Kasumi-1 (cell line): ENCODE data around the gene KRT3.

ENCODE experiments used
- DNase-seq, 2 experiments: peaks; one replicate each; lab custom pipeline; 2025; lab: John Stamatoyannopoulos, UW

Gene KRT3

DNA sequence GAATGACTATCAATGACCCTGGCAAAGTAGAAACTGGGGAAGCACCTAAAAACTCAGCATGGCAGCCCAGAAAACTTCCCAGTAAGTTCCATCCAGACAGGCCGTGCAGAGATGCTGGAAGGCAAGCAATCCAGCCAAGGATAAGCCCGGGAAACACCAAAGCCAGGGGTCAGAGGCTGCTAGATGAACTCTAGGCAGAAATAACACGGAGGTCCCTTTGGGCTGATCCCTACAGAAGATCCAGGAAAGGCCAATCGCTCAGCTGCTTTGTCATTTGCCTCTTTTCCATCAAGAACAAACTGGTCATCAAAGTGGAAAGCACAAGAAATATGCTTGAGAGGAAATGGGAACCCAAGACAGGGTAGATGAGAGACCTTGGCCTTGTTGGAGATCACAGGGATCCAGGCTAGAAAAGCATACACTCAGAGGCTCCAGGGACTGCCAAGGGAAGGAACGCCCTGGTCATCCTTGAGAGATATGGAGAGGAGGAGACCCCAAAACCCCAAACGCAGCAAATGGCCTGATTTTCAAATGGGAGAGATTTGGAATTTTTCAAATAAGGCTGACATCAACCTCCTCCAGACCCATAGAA is 31.7 kb upstream of the KRT3 start:
- no peak for DNase-seq

DNA sequence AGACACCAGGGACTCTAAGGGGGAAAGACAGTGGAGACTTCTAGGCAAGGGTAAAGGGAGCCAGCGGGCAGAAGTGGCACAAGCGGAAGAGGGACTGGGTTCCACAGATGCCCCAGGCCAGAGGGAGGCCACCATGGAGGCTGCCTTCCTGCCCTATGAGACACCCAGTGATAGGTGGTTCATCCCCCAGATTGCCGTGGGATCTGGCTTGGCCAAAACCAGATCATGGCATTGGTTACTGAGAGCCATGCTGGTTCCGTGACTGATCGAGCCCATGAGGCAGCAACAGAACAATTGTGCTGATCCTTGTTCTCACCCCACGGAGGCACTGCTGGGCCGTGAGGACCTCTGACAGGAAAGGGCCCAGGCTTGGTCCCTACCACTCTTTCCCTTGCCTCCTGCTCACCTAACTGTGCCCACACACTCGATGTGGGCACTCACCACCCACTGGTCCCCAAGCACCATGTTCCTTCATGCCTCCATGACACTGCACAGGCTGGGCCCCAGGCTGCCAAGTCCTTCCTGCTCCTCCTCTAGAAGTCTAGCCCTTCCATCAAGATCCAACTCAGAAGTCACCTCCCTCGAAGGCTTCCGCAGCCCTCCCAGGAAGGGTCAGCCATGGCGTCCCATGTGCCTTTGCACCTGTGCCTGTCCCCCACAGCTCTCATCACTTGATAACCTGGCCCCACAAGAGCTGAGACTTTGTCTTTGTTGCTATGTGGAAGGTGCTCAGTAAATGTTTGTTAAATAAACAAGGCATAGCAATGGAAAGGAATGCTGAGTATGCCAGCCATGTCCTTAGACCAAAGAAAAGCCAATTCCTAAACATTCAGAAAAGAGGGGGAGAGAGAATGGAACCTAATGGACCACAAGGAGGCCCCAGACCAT is 30.9 kb upstream of the KRT3 start:
- no peak for DNase-seq

DNA sequence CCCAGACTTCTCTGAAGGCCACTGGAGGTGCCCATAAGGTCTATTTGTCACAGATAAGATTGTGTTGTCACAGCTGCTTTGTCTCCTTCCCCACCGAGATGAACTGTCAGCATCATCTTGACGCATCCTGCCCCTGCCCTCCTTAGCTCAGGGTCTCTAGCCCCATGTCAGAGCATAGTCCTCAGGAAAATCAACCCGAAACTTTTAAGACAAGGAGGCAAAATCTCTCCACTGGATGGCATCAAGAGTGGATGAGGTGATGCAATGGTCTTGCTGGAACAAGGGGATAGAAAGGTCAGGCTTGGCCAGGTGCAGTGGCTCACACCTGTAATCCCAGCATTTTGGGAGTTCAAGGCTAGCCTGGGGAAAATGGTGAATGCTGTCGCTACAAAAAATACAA is 30.0 kb upstream of the KRT3 start:
- no peak for DNase-seq

DNA sequence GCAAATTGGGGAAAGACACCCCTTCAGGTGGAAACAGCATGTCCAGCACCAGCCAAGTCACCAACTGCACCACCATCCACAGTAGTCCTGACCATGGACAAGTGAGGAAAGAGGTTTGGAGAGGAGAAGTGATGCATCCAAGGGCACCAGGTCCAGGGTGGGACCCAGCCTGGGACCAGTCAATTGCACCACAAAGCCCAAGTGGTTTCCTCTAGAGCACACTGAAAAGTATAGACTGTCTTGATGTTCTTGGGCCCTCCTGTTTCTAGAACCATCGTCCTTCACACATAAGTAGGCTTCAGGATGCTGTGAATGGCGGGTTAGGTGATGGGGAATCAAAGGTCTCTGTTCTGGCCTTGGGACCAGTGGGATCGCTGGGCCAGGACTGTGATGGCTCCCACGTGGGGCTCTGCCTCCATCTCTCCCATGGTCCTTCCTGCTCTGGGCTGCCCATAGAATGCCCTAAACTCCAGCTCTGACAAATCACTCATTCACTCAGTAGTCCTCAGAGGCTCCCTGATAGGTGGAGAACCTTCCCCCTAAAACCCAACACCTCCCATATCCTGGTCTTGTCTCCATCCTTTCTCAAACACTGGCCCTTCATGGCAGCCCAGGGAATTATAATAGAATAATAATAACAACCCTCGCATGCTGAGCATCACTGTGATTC is 29.0 kb upstream of the KRT3 start:
- DNase-seq: no peak

- no peak for DNase-seq
Measured at GRCh38 chr12:52823761-52824450, 28.0 kb upstream of the KRT3 start.

DNA sequence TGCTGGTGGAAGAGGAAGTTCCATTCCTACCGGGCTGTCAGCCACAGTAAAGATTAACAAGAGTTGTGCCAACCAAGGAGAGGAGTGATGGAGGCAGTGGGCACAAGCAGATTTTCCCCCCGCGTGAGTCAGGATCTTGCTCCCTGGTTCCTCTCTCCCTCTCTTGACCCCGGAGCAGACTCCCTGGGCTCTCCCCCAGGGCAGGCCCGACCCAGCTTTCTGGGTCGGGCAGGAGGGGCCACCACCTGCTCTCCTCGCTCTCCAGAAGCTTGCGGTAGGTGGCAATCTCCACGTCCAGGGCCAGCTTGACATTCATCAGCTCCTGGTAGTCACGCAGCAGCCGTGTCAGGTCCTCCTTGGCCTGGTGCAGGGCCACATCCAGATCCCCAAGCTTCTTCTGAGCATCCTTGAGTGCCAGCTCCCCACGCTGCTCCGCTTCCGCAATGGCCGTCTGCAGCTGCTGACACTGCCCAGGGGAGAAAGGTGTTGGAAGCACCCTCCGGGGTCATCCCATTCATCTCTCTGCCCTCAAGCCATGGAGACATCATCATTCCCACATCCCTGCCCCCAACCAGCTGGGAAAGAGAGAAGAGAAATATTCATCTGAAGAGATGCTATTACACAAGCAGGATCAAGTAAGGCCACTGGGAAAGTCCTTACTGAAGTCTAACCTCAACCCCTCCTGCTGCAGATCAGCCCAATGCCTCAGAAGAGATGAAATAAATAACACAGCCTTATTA is 27.0 kb upstream of the KRT3 start:
- DNase-seq: no peak

DNA sequence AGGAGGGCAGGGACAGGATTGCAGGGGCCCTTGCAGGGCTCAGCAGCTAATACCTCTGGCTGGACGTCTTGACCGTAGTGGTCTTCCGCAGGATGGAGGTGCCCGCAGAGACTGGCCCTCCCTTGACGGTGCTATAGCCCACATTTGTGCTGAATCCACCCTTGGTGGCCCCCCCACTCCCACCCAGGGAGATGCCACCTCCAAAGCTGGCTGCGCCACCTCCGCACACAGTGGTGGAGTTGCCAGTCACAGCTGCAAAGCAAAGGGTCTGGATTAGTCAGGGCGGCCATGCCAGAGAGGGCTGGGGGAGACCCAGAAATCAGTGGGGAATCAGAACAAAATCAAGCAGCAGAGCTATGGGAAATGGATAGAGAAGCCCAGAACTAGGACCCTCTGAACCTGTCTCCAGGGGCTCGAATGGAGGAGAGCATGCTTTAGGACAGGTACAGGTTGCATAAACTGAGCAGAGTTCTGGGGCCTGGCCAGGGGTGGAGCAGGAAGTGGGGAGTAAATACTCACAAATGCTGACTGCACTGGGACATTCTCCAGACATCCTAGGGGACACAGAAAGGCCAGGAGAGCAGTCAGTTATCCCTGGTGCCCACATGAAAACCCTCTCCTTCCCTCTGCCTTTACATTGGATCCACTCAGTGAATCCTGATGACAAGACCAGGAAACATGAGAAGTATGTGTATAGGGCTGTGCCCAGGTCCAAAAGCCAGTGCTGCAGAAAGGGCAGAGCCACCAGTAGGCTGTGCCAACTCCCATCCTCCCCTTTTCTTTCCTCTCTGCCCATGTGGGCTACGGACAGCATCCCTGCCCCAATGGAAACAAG is 26.1 kb upstream of the KRT3 start:
- DNase-seq: no peak

GRCh38 chr12:52821071-52821730 is 25.3 kb upstream of the KRT3 start:
- DNase-seq: no peak

GRCh38 chr12:52820521-52820920 is 24.6 kb upstream of the KRT3 start:
- no peak for DNase-seq

- DNase-seq: no peak
Measured at GRCh38 chr12:52819731-52820510, 24.0 kb upstream of the KRT3 start.

GRCh38 chr12:52818887-52819420 is 23.0 kb upstream of the KRT3 start:
- no peak for DNase-seq

GRCh38 chr12:52818388-52818787 is 22.5 kb upstream of the KRT3 start:
- no peak for DNase-seq

- DNase-seq: no peak
Measured at GRCh38 chr12:52817699-52818238, 21.9 kb upstream of the KRT3 start.

GRCh38 chr12:52817003-52817698 is 21.2 kb upstream of the KRT3 start:
- no peak for DNase-seq

DNA sequence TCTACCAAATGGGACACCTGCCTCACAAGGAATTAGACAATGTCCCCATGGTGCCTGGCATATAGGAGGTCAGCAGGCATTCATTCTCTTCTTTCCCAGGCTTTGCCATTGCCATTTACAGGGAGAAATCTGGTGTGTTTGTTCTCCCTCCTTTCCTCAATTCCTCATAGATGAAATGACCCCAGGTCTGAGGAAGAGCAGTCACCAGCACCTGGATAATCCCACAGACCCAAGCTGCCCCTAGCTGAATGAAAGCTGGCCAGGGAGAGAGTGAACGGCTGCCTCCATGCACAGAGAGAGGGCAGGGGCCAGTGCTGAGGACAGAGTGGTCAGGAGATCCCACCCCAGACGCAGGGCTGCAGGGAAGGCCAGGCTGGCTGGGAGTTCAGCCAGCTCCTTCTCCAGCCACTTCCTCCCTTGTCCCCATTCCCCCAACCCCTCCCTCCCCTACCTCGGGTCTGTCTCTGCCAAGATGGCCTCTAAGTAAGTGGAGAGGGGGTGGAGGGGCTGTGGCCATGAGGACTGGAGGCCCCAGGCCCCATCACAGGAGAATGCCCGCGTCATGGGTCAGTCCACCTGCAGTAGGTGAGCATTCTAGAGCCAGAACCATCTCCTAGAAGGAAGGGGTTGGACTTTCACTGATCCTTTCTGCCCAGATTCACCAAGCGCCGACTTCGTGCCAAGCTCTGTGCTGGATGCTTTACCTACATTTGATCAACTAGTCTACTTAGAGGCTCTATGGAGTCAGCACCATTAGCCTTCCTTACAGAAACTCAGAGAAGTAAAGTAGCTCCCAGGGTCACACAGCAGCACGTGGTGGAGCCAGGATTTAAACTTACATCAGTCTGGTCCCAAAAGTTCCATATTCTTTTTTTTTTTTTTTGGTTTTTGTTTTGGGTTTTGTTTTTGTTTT is 20.0 kb upstream of the KRT3 start:
- DNase-seq: no peak

DNA sequence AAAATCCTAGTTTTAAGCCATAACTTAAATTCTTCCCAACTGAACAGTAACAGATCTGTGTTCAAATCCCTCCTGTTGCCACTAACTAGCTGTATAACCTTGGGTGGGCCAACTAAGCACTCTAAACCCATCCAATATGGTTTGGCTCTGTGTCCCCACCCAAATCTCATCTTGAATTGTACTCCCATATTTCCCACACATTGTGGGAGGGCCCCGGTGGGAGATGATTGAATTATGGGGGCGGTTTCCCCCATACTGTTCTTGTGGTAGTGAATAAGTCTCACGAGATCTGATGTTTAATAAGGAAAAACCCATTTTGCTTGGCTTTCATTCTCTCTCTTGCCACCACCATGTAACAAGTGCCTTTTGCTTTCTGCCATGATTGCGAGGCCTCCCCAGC is 19.2 kb upstream of the KRT3 start:
- DNase-seq: no peak

DNA sequence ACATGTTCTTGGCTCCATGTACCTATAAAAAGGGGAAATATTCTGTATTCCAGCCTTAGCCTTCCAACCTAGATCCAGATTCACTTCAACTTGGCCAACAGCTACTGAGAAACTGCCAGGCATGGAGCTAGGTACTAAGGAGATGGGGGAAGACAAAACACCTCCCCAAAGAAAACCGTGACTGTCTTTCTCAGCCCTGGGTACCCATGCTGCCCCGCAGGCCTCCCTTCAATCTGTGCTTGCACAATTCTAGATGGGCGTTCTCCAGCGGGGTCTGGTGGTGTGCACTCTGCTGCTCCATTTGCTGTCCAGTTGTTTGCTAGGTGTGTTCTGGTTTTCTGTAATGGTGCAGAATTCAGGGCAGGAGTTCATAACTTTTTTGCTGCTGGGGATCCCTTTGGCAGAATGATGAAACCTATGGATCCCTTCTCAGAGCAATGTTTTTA is 18.8 kb upstream of the KRT3 start:
- no peak for DNase-seq
